ENCODE measurements around the gene GALNT4. TPM values are rescaled to one million over a fixed set of nuclear protein-coding genes. Genes with fewer than 3 reads are reported as not detected.

The GALNT4 gene
- total and polyA plus RNA-seq, 2 of the 13 experiments (the other 11 are each of a cell fraction or from before 2014, with no cell fraction given), result 4.9 to 6.8 TPM

GRCh38 chr12:89521364-89522223 is 3.0 kb downstream of the GALNT4 start (continued):
- TF ChIP-seq, protein P1, sequence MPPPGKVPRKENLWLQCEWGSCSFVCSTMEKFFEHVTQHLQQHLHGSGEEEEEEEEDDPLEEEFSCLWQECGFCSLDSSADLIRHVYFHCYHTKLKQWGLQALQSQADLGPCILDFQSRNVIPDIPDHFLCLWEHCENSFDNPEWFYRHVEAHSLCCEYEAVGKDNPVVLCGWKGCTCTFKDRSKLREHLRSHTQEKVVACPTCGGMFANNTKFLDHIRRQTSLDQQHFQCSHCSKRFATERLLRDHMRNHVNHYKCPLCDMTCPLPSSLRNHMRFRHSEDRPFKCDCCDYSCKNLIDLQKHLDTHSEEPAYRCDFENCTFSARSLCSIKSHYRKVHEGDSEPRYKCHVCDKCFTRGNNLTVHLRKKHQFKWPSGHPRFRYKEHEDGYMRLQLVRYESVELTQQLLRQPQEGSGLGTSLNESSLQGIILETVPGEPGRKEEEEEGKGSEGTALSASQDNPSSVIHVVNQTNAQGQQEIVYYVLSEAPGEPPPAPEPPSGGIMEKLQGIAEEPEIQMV (CRISPR knock-in tag; IDR thresholded peaks at IDR 0.05; ENCODE audit: low read depth), result no peak
- TF ChIP-seq, protein P2, sequence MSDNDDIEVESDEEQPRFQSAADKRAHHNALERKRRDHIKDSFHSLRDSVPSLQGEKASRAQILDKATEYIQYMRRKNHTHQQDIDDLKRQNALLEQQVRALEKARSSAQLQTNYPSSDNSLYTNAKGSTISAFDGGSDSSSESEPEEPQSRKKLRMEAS (IDR thresholded peaks at IDR 0.05), result no peak
- TF ChIP-seq XBP1 (CRISPR knock-in tag; IDR thresholded peaks at IDR 0.05) (no peak), ZFX (CRISPR knock-in tag; IDR thresholded peaks at IDR 0.05; ENCODE audit: low read depth) (no peak), CBX2 (IDR thresholded peaks at IDR 0.05; ENCODE audit: low read depth, low read length) (no peak), CBX2 (CRISPR knock-in tag; IDR thresholded peaks at IDR 0.05; ENCODE audit: low read depth) (no peak), MIXL1 (CRISPR knock-in tag; IDR thresholded peaks at IDR 0.05) (0 out of 2 replicates have a peak, but pooled peaks have one; percentile 15), MIER2 (CRISPR knock-in tag; IDR thresholded peaks at IDR 0.05) (no peak), NONO (IDR thresholded peaks at IDR 0.05) (no peak), NONO (CRISPR knock-in tag; conservative IDR thresholded peaks at IDR 0.05) (no peak), PRPF4 (IDR thresholded peaks at IDR 0.05; ENCODE audit: low read depth, low read length, poor library complexity, severe bottlenecking) (no peak), ZFP36L1 (CRISPR knock-in tag; IDR thresholded peaks at IDR 0.05) (no peak), ZNF879 (CRISPR knock-in tag; IDR thresholded peaks at IDR 0.05) (no peak), NFE2L2 (IDR thresholded peaks at IDR 0.05; ENCODE audit: low read length) (no peak), RARG (CRISPR knock-in tag; IDR thresholded peaks at IDR 0.05; ENCODE audit: low read depth) (no peak), IRF1 (CRISPR knock-in tag; IDR thresholded peaks at IDR 0.05; ENCODE audit: low read depth) (no peak)
- TF ChIP-seq, protein P3, sequence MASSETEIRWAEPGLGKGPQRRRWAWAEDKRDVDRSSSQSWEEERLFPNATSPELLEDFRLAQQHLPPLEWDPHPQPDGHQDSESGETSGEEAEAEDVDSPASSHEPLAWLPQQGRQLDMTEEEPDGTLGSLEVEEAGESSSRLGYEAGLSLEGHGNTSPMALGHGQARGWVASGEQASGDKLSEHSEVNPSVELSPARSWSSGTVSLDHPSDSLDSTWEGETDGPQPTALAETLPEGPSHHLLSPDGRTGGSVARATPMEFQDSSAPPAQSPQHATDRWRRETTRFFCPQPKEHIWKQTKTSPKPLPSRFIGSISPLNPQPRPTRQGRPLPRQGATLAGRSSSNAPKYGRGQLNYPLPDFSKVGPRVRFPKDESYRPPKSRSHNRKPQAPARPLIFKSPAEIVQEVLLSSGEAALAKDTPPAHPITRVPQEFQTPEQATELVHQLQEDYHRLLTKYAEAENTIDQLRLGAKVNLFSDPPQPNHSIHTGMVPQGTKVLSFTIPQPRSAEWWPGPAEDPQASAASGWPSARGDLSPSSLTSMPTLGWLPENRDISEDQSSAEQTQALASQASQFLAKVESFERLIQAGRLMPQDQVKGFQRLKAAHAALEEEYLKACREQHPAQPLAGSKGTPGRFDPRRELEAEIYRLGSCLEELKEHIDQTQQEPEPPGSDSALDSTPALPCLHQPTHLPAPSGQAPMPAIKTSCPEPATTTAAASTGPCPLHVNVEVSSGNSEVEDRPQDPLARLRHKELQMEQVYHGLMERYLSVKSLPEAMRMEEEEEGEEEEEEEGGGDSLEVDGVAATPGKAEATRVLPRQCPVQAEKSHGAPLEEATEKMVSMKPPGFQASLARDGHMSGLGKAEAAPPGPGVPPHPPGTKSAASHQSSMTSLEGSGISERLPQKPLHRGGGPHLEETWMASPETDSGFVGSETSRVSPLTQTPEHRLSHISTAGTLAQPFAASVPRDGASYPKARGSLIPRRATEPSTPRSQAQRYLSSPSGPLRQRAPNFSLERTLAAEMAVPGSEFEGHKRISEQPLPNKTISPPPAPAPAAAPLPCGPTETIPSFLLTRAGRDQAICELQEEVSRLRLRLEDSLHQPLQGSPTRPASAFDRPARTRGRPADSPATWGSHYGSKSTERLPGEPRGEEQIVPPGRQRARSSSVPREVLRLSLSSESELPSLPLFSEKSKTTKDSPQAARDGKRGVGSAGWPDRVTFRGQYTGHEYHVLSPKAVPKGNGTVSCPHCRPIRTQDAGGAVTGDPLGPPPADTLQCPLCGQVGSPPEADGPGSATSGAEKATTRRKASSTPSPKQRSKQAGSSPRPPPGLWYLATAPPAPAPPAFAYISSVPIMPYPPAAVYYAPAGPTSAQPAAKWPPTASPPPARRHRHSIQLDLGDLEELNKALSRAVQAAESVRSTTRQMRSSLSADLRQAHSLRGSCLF (CRISPR knock-in tag; IDR thresholded peaks at IDR 0.05; ENCODE audit: borderline replicate concordance), result 0 out of 2 replicates have a peak, but pooled peaks have one; percentile 55
- TF ChIP-seq, protein P4, sequence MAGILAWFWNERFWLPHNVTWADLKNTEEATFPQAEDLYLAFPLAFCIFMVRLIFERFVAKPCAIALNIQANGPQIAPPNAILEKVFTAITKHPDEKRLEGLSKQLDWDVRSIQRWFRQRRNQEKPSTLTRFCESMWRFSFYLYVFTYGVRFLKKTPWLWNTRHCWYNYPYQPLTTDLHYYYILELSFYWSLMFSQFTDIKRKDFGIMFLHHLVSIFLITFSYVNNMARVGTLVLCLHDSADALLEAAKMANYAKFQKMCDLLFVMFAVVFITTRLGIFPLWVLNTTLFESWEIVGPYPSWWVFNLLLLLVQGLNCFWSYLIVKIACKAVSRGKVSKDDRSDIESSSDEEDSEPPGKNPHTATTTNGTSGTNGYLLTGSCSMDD (CRISPR knock-in tag; IDR thresholded peaks at IDR 0.05), result no peak
- TF ChIP-seq, protein P5, sequence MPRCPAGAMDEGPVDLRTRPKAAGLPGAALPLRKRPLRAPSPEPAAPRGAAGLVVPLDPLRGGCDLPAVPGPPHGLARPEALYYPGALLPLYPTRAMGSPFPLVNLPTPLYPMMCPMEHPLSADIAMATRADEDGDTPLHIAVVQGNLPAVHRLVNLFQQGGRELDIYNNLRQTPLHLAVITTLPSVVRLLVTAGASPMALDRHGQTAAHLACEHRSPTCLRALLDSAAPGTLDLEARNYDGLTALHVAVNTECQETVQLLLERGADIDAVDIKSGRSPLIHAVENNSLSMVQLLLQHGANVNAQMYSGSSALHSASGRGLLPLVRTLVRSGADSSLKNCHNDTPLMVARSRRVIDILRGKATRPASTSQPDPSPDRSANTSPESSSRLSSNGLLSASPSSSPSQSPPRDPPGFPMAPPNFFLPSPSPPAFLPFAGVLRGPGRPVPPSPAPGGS (CRISPR knock-in tag; IDR thresholded peaks at IDR 0.05), result no peak
